GM13976 (cell line): Measurements from ENCODE around the gene CANT1.

Source experiments
- DNase-seq: peaks from one replicate; pipeline ENCODE4 v3.0.0; 2012; ENCODE audit warnings: low spot score
- CTCF ChIP-seq: IDR thresholded peaks from 2 replicates; pipeline ENCODE4 v1.5.1; 2012; ENCODE audit warnings: borderline replicate concordance, mild to moderate bottlenecking; ENCODE audit not compliant: insufficient read depth; ENCODE audit errors: extremely low read depth, missing control alignments, control extremely low read depth
- in situ Hi-C: fragments of 300-500 bp; cut with MboI; formaldehyde crosslinking; loops from one replicate; pipeline ENCODE4 v1.12.0; 2022; ENCODE audit warnings: low sequenced_read_pairs, mixed read lengths, inconsistent platforms; ENCODE audit not compliant: unreplicated experiment

The CANT1 gene

GRCh38 chr17:79043191-79043930 lies 33.8 kb upstream of the CANT1 start:
- no peak for TF ChIP-seq CTCF
- in situ Hi-C loops = no loop called here
- no peak for DNase-seq

GRCh38 chr17:79042421-79043190 lies 33.0 kb upstream of the CANT1 start:
- in situ Hi-C loops = no loop called here
- peak; percentile 82 for DNase-seq
- TF ChIP-seq CTCF = peak; percentile 79

- TF ChIP-seq CTCF = no peak
- in situ Hi-C loops = no loop called here
These were observed 32.3 kb upstream of the CANT1 start for GRCh38 chr17:79041723-79042420.

GRCh38 chr17:79041041-79041570 lies 31.5 kb upstream of the CANT1 start:
- in situ Hi-C loops = no loop called here
- no peak for DNase-seq
- TF ChIP-seq CTCF = no peak

More at GRCh38 chr17:79041723-79042420, 32.3 kb upstream of the CANT1 start:
- no peak for DNase-seq

GRCh38 chr17:79039886-79040285 lies 30.3 kb upstream of the CANT1 start:
- DNase-seq = no peak

More at GRCh38 chr17:79039886-79040285, 30.3 kb upstream of the CANT1 start:
- in situ Hi-C loops = no loop called here
- TF ChIP-seq CTCF = no peak
